ENCODE data around the gene DLGAP4. TPM values are rescaled to one million over a fixed set of nuclear protein-coding genes. Genes with fewer than 3 reads are reported as not detected.

The DLGAP4 gene
- total and polyA plus RNA-seq, 2 of the 8 experiments (the other 6 are each of a cell fraction or from before 2014, with no cell fraction given): 41.2 to 57.2 TPM

GRCh38 chr20:36547186-36548005 lies 241.3 kb downstream of the DLGAP4 start:
- no peak overlapping the region for H3K4ac ChIP-seq (replicated peaks; ENCODE audit: insufficient read length, low read depth, low read length)
- no peak overlapping the region for H2BK15ac ChIP-seq (ENCODE audit: low read length)
- no peak overlapping the region for H4K91ac ChIP-seq (replicated peaks; ENCODE audit: insufficient read length, low read length)
- H3K4me3 ChIP-seq (ENCODE audit: extremely low read depth in 1 of 4, insufficient read depth in 2 of 4, low read depth in 3 of 4, low read length in 4 of 4): no peak overlapping the region
- TF ChIP-seq ZNF274 (IDR thresholded peaks at IDR 0.05; ENCODE audit: borderline replicate concordance, extremely low read depth, low read length) (no peak), RXRA (IDR thresholded peaks at IDR 0.05; ENCODE audit: insufficient read depth, low read depth, low read length) (no peak), SUZ12 (IDR thresholded peaks at IDR 0.05; ENCODE audit: low read length) (no peak), KDM1A (IDR thresholded peaks at IDR 0.05; ENCODE audit: borderline replicate concordance, low read length) (peak; percentile 83; the same call in 1 of the 2 replicates), MAX (IDR thresholded peaks at IDR 0.05) (no peak), BCL11A (IDR thresholded peaks at IDR 0.05; ENCODE audit: low read depth in 2 of 2, low read length in 2 of 2) (no peak)
- H3K9ac ChIP-seq (replicated peaks in 1 of 4; ENCODE audit: extremely low read depth in 1 of 4, low read depth in 3 of 4, low read length in 3 of 4): no peak overlapping the region; a peak in 1 of 7 replicates
- H3K4me1 ChIP-seq (replicated peaks in 1 of 4; ENCODE audit: control insufficient read depth in 3 of 4, insufficient read depth in 4 of 4, low read length in 3 of 4): peaks cover 0 to 10% (median 6%) of the 10 kb centered on the region in 4 experiments; a peak in 6 of 7 replicates
- no peaks in the 10 kb centered on the region for H3K23me2 ChIP-seq (ENCODE audit: low read depth, low read length)
- WGBS, 2 experiments (ENCODE audit: extremely low coverage in 1 of 2, insufficient coverage in 1 of 2, insufficient read length in 1 of 2, insufficient replicate concordance in 2 of 2, low coverage in 1 of 2, low lambda C conversion rate in 2 of 2, missing lambda C conversion rate in 1 of 2): 88% methylated on average over 12 of the region's 12 CpGs; no CpG with 5 or more reads in 1 of the 2 experiments
- H3K36me3 ChIP-seq (ENCODE audit: control insufficient read depth in 2 of 4, insufficient read depth in 4 of 4, low read length in 3 of 4): peaks cover 0 to 2% (median 0%) of the 10 kb centered on the region in 4 experiments; a peak in 3 of 8 replicates
- peaks cover 0 to 20% of the 10 kb centered on the region in 2 experiments; a peak in 1 of 4 replicates for H3K79me2 ChIP-seq (ENCODE audit: control insufficient read depth in 1 of 2, insufficient read depth in 2 of 2, low read length in 2 of 2)
- H3K79me1 ChIP-seq (ENCODE audit: low read depth, low read length): peaks cover 9% of the 10 kb centered on the region
- no peak overlapping the region for H3K4me2 ChIP-seq (ENCODE audit: insufficient read depth in 1 of 2, low read depth in 2 of 2, low read length in 2 of 2)
- peaks cover 6 to 14% of the 10 kb centered on the region in 2 experiments for H4K20me1 ChIP-seq (replicated peaks in 1 of 2; ENCODE audit: control insufficient read depth in 1 of 2, insufficient read depth in 2 of 2, low read length in 2 of 2)
- ChIA-PET POLR2A (ENCODE audit: partially characterized antibody) (interaction anchor here (0.8 to 2.4 kb wide), 6 partner anchors 15 to 59 kb away, joined by 3 to 10 read pairs (median 3); partner anchors contain the start of genes RAB5IF and TGIF2), CTCF (ENCODE audit: partially characterized antibody) (interaction anchor here (1.0 to 3.4 kb wide), 20 partner anchors 8 to 345 kb away, joined by 3 to 19 read pairs (median 4); partner anchors contain the start of gene RAB5IF)
- 0 out of 2 replicates have a peak overlapping the region, but pooled peaks have one; percentile 75 for H2BK12ac ChIP-seq (ENCODE audit: low read depth, low read length)
- H3K23ac ChIP-seq (ENCODE audit: insufficient read length): no peak overlapping the region
- DNase-seq (ENCODE audit: low read depth in 1 of 2, low spot score in 2 of 2) (no peak), FAIRE-seq (no peak)
- no peak overlapping the region for H2BK5ac ChIP-seq (ENCODE audit: low read depth, low read length)
- no peak overlapping the region for H4K8ac ChIP-seq (ENCODE audit: extremely low read depth, insufficient read depth, low read length)
- no peak overlapping the region for H2BK120ac ChIP-seq (replicated peaks; ENCODE audit: low read depth, low read length)
- no peak overlapping the region for H3K56ac ChIP-seq (replicated peaks; ENCODE audit: insufficient read length, low read depth, low read length)
- H2AK5ac ChIP-seq (ENCODE audit: low read depth, low read length): peak overlapping the region; percentile 65; the same call in 1 of the 2 replicates
- H2BK20ac ChIP-seq (ENCODE audit: low read length): no peak overlapping the region
- H3K27me3 ChIP-seq (replicated peaks in 1 of 4; ENCODE audit: control insufficient read depth in 3 of 4, extremely low read depth in 1 of 4, insufficient read depth in 3 of 4, low read length in 3 of 4): no peaks in the 10 kb centered on the region
- H3K27ac ChIP-seq (ENCODE audit: low read depth, low read length): no peak overlapping the region
- no peak overlapping the region for H3K18ac ChIP-seq (ENCODE audit: extremely low read depth, low read length)
- H4K5ac ChIP-seq (ENCODE audit: insufficient read length, low read depth, low read length): no peak overlapping the region
- no peak overlapping the region for H3K14ac ChIP-seq (ENCODE audit: insufficient read length)
- no peaks in the 10 kb centered on the region for H3K9me3 ChIP-seq (ENCODE audit: insufficient read depth in 2 of 2, low read depth in 1 of 2, low read length in 1 of 2)
- H2AFZ ChIP-seq (ENCODE audit: low read length): no peak overlapping the region

Measured in H1 (cell line).